GM19467 (cell line): ENCODE measurements around the gene ABHD17B.

Source experiments
- ATAC-seq: cut with Tn5 transposase; IDR thresholded peaks from one replicate; pipeline ENCODE4 v1.9.1; 2021; ENCODE audit warnings: mild to moderate bottlenecking, moderate library complexity; ENCODE audit not compliant: unreplicated experiment

The ABHD17B gene

DNA sequence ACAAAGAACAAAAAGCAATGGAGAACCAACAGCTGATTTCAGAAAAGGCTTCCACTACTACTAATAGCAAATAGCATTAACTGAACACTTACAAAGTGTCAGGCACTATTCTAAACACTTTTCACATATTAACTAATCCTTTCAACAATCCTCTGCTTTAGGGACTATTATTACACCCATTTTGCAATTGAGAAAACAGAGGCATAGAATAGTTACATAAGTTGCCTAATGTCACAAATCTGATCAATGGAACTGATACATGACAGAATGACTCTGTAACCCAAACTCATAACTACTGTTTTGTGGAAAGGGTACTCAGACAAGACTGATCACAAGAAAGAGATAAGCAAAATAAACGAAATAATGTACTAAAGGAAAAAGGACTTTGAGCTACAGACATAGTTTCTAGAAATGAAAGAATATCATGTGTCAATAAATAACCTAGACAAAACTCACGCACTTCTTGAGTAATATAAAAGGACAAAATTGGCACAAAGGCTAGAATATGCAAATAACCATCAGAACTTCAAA is 31.3 kb downstream of the ABHD17B start:
- no peak for ATAC-seq

DNA sequence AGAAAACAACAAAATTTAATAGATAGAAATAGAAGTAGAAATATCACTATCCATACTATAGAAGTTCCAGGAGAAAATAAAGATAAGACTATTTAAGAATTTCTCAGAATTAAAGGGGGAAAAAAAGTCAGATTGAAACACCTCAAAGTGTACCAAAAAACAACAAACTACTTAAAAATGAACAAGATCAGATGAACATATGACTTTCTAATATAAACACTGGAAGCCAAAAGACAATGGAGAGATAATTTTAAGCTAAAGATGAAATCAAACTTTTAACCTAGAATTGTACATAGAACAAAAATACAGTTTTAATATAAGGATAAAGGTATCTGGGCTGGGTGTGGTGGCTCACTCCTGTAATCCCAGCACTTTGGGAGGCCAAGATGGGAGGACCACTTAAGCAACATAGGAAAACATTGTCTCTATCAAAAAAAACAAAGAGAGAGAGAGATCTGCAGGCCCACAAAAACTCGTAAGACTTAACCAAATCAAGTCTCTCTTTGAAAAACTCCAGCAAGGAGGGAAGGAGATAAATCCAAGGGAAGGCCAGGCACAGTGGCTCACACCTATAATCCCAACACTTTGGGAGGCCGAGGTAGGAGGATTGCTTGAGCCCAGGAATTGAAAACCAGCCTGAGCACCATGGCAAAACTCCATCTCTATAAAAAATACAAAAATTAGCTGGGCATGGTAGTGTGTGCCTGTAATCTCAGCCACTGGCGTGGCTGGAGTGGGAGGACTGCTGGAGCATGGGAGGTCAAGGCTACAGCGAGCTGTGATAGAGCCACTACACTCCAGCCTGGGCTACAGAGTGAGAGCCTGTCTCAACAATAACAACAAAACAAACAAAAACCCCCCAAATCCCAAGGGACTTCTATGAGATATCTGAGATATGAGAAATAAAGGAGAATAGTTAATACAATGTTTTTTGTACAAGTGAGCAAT is 32.4 kb downstream of the ABHD17B start:
- ATAC-seq: no peak

DNA sequence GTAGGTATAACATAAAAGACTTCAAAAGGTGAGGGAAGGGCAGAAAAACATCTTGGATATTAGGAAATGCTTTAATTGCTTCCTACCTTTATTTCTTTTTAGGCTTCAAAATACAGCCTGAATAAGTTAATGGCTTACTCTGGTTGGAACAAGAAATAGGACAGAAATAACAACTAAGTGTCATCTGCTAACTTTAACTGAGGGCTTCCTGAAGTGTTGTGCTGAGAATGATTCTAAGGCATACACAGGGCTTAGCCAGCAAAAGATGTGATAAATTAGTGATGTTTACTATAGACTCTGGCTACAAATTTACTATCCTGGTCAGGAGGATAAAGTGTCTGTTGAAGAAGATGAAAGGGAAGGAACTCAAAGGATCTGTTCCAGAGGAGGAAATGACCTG is 34.2 kb downstream of the ABHD17B start:
- ATAC-seq: no peak

- ATAC-seq: no peak
These were observed 34.9 kb downstream of the ABHD17B start for GRCh38 chr9:71876106-71876505.

DNA sequence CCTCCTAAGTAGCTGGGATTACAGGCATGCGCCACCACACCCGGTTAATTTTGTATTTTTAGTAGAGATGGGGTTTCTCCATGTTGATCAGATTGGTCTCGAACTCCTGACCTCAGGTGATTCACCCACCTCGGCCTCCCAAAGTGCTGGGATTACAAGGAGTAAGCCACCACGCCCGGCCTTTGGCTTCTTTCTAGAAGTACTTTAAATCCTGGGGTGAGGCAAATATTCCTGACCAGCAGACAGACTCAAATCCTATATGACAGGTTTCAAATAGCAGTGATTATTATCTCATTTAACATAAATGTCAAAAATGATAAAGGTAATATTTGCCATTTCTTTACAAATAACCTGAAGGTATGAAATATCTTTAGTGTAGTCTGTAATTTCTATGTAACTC is 35.6 kb downstream of the ABHD17B start:
- no peak for ATAC-seq

DNA sequence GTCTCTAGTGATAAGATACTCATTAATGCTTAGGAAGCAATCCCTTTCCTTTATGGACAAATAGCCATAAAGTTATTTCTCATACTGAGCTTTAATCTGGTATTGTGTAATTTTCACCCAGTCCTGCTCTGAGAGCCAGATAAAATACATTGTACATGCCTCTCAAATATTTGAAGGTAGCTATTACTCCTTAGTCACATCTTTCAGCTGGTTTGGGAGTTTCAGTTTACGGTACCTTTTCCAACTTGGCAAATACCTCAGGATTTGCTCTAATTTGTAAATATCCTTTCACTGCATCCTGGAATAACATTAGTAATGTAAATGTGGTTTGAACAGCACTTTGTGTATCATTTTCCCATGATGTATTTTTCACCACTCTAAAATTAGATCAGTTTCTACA is 47.4 kb downstream of the ABHD17B start:
- ATAC-seq: no peak

DNA sequence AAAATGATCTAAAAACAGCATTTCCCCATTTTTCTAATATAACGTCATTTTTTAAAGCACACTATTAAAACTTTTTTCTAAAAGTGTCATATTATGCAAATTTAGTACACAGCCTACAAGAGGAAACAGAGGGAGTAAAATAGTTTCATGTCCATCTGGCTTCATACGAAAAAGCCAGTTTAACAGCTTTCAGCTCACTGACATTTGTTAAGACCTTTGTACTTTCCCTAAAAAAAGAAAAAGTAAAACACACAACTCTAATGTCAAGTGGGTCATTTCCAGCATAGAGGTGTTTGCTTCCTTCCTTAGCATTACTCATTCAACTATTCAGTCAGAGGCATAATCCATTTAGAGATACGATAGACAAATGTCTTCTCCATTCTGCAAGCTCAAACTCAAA is 49.4 kb downstream of the ABHD17B start:
- ATAC-seq: no peak

DNA sequence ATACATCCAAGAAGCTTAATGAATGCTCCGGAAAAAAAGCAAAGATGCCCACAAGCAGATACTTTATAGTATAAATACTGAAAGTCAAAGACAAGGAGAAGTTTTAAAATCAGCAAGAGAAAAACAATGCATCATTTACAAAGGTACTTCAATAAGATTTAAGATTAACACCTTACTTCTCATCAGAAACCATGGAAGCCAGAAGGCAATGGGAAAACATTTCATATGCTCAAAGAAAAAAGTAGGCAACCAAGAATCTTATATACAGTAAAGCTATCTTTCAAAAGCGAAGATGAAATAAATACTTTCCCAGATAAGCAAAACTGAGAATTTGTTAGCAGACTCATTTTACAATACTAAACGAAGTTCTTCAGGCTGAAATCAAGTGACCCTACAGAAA is 51.1 kb downstream of the ABHD17B start:
- ATAC-seq: no peak

GRCh38 chr9:71858812-71859211 is 52.2 kb downstream of the ABHD17B start:
- no peak for ATAC-seq

GRCh38 chr9:71858102-71858798 is 52.7 kb downstream of the ABHD17B start:
- no peak for ATAC-seq

DNA sequence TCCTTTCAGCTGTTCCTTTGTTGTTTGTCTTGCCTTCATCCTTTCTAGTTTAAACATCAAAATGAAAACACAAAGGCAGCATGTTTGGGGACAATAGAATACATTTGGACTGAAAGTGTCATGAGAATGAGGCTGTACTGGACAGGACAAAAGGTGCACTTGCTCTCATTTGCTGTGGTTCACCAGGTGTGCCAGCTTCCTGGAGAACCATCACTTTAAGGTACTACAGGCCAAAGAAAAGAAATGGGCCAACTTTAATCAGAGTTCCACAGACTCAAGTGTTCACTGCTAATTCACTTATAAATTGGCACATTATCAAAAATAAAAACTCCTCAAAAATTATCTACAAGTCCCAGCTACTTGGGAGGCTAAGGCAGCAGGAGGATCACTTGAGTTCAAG is 53.8 kb downstream of the ABHD17B start:
- no peak for ATAC-seq

DNA sequence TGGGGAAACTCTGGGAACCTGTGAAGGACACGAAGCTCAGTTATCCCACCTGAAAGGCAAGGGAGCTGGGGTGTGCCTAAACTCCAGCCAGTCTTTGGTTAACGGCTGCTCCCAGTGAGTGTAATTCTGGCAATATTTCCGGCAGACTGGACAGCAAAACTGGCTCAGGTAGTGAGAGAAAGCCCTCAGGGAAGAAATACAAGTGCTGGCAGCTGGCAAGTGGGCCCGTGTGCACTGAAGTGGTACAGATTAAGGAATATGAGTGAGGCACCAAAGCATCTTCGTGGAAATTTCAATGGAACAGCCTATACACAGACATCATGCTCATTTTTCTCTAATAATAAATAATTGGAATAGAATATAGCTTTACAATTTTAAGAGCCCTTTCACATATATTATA is 56.2 kb downstream of the ABHD17B start:
- ATAC-seq: no peak

DNA sequence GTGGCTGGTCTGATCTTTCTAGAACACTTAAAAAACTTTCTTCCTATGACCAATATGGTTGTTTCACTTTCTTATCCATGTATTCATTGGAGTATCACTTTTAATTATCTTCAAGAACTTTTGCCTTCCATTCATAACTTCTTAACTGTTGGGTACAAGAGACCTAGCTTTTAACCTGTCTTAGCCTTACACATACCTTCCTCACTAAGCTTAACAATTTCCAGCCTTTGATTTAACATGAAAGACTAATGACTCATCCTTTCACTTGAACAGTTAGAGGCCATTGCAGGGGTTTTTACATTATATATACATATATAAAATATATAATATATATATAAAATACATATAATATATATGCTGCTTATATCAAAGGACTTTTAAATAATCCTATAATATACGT is 57.9 kb downstream of the ABHD17B start:
- ATAC-seq: no peak

DNA sequence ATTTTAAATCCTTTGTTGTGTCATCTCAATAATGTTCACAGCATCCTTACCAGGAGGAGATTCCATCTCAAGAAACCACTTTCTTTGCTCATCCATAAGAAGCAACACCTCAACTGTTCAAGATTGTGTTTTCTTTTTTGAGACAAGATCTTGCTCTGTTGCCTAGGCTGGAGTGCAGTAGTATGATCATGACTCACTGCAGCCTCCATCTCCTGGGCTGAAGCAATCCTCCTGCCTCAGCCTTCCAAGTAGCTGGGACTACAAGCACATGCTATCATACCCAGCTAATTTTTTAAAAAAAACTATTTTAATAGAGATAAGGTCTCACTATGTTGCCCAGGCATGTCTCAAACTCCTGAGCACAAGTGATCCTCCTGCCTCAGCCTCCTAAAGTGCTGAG is 60.0 kb downstream of the ABHD17B start:
- ATAC-seq: no peak

DNA sequence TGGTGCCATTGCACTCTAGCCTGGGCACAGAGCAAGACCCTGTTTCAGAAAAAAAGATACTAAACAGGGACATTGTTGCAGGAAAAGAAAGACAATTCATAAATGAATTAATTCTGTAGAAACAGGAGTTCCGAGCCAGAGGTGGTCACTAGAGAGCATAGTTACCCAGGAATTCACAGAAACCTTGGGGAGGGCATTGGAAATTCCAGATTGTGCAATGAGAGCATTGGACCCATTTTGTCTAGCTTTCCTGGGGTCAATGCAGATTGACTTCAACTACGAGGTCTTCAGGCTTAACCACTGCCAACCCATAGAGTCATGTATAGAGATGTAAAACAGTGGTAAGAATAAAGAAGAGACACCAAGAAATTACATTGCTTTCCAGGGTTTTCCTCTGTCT is 63.1 kb downstream of the ABHD17B start:
- no peak for ATAC-seq

DNA sequence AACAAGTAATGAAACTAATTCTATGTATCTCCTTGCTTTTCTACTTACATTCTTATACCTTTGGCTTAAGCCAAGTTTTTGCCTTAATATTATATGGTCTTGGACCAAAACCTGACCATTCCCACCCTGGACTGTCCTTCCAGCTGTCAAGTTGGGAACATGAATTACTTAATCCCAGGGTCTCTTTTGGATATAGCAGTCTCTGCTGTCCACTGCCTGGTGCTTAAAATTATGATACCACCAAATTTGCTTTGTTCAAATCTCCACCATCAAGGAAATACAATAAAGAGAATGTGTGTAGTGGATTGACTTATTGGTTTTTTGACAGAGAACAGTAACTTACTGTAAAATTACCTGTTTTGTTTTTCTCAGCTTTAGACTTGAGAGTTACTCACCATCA is 66.2 kb downstream of the ABHD17B start:
- ATAC-seq: no peak

DNA sequence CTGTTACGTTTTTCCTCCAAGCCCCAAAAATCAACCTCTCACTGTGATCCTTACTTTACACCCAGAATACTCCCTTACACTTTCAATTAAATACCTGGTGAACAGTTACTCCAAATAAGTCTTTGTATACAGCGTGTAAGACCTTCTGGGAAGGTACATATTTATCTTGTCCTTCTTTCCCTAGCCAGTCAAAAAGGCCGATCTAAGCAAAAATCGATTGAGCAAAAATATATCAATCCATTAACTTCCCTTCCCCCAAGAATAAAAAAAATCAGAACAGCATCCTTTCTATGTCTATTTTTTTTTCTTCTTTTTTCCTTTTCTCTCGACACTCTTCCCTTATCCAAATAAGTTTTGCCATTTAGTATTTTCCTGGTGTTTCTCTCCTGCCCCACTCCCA is 71.3 kb downstream of the ABHD17B start:
- ATAC-seq: no peak

- no peak for ATAC-seq
These were observed 75.4 kb downstream of the ABHD17B start for GRCh38 chr9:71835596-71835995.

DNA sequence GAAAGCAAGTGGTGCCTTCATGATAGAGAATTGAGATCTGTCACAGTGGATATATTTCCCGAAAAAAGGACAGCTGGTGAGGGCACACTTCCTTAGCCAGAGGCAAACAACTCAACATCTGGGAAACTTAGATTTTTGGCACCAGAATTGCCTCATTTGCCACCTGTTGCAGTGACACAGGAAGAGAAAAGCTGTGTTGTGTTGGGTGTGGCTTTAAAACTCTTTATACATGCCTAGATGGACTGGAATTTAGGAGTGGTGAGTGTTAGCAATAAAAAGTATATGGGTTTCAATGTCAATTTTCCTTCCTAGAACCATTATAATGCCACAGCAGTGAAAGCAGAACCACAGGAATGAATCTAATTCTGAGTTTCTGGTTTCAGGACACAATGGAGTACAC is 80.1 kb downstream of the ABHD17B start:
- no peak for ATAC-seq

GRCh38 chr9:71830153-71830552 is 80.8 kb downstream of the ABHD17B start:
- ATAC-seq: no peak

DNA sequence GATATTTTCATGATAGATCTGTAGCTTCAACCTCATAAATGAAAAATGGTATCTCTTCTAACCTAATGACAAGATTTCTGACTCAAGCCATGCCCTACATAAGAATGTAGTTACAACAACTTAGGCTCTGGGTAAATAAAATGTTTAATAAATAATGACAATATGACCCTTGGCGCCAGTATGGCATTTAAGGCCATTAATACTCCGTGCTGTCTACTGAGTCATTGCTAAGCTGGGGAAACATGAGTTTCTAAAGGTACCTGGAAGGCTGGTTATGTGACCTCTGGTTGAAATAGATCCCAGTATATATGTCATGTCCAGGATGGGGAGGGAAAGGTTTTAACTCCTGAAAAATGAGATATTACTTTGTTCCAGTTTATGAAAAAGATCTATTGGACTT is 84.7 kb downstream of the ABHD17B start:
- ATAC-seq: no peak

DNA sequence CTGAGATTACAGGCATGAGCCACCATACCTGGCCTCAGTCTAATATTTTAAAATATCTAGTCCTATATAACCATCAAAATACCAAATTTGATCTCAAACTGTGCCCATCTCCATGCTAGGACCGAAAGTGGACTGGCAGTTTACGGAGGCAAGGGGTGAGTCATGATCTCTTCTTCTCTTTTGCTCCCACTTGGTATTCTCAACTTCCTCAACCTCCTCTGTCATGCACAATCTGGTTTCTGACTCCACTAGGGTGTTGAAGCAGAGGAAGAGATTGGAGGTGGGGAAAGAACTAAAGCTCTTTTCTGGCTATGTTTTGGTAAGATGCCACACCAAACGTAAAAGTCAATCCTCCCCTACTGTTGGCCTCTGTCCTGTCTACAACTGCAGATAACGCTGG is 86.7 kb downstream of the ABHD17B start:
- no peak for ATAC-seq
